GM18502 (cell line): ENCODE measurements around the gene NUDT3.

Experiments used
- ATAC-seq: cut with Tn5 transposase; IDR thresholded peaks from one replicate; pipeline ENCODE4 v1.9.1; 2021; ENCODE audit warnings: mild to moderate bottlenecking; ENCODE audit not compliant: unreplicated experiment, poor library complexity

NUDT3 gene

GRCh38 chr6:34231566-34232336, 160.7 kb downstream of the NUDT3 start:
- no peak for ATAC-seq

- ATAC-seq = no peak
Observed at GRCh38 chr6:34230653-34231371, 161.7 kb downstream of the NUDT3 start.

- ATAC-seq = no peak
Observed at GRCh38 chr6:34229877-34230276, 162.6 kb downstream of the NUDT3 start.
